HepG2 (cell line): ENCODE results near the gene FDXR. TPM values are rescaled to one million over a fixed set of nuclear protein-coding genes. Genes with fewer than 3 reads are reported as not detected.

Experiments
- ARID5B ChIP-seq: IDR thresholded peaks from 2 replicates; pipeline ENCODE4 v1.4.0; 2020; ENCODE audit warnings: mild to moderate bottlenecking, missing genetic modification reagents
- CBFB ChIP-seq: sonication (generic); formaldehyde crosslinking; IDR thresholded peaks from 2 replicates; pipeline ENCODE4 v1.4.0; 2020; ENCODE audit warnings: missing genetic modification reagents
- CBX5 ChIP-seq: sonication (generic); formaldehyde crosslinking; IDR thresholded peaks from 2 replicates; pipeline ENCODE4 v1.4.0; 2020; ENCODE audit warnings: missing genetic modification reagents, borderline replicate concordance
- HOXA3 ChIP-seq: sonication (generic); formaldehyde crosslinking; IDR thresholded peaks from 2 replicates; pipeline ENCODE4 v1.5.0; 2020; ENCODE audit warnings: missing genetic modification reagents
- IRF1 ChIP-seq: sonication (generic); formaldehyde crosslinking; IDR thresholded peaks from 2 replicates; pipeline ENCODE4 v1.4.0; 2020; ENCODE audit warnings: low read depth, mild to moderate bottlenecking, missing genetic modification reagents
- POLR2G ChIP-seq: fragments of 200-400 bp; formaldehyde crosslinking; IDR thresholded peaks from 2 replicates; pipeline ENCODE4 v1.6.1; 2018; ENCODE audit warnings: mild to moderate bottlenecking, low read depth, low read length, moderate library complexity
- RAD51 ChIP-seq: fragments of 450-650 bp; IDR thresholded peaks from 2 replicates; pipeline ENCODE4 v1.6.1; 2016; ENCODE audit warnings: borderline replicate concordance
- TAF15 ChIP-seq: fragments of 200-400 bp; formaldehyde crosslinking; IDR thresholded peaks from one replicate; pipeline ENCODE4 v1.6.1; 2018; ENCODE audit warnings: mild to moderate bottlenecking, low read depth, low read length; ENCODE audit not compliant: poor library complexity, severe bottlenecking
- TMF1 ChIP-seq: sonication (generic); formaldehyde crosslinking; IDR thresholded peaks from 2 replicates; pipeline ENCODE4 v1.8.1; 2022; ENCODE audit warnings: low read depth, missing genetic modification reagents
- ZBTB7B ChIP-seq: sonication (generic); formaldehyde crosslinking; IDR thresholded peaks from 2 replicates; pipeline ENCODE4 v1.4.0; 2020; ENCODE audit warnings: missing genetic modification reagents
- ZFY ChIP-seq: sonication (generic); formaldehyde crosslinking; IDR thresholded peaks from 2 replicates; pipeline ENCODE4 v1.4.0; 2020; ENCODE audit warnings: missing genetic modification reagents
- ZNF367 ChIP-seq: sonication (generic); formaldehyde crosslinking; IDR thresholded peaks from 2 replicates; pipeline ENCODE4 v1.4.0; 2020; ENCODE audit warnings: missing genetic modification reagents, borderline replicate concordance
- ZNF556 ChIP-seq: sonication (generic); formaldehyde crosslinking; IDR thresholded peaks from 2 replicates; pipeline ENCODE4 v1.4.0; 2020; ENCODE audit warnings: mild to moderate bottlenecking, missing genetic modification reagents, borderline replicate concordance
- ZNF569 ChIP-seq: sonication (generic); formaldehyde crosslinking; IDR thresholded peaks from 2 replicates; pipeline ENCODE4 v1.5.0; 2020; ENCODE audit warnings: mild to moderate bottlenecking, missing genetic modification reagents, moderate library complexity, borderline replicate concordance
- polyA plus RNA-seq, 8 experiments: library from polyadenylated mRNA; depleted of rRNA in 3 of 8; stranded (reverse) in 7 of 8; unstranded in 1 of 8; fragments of >200 nt; fragmentation: Illumina TruSeq in 4 of 8; extraction: Trizol in 4 of 8; gene quantifications; 2 replicates each; pipeline versions ENCODE4 v1.2.1 to v1.2.3, GENCODE V29; 2011 to 2016; ENCODE audit warnings: low read depth in 4 of 8, missing spikeins in 1 of 8, mixed read lengths in 1 of 8; ENCODE audit not compliant: insufficient read depth in 1 of 8
- total RNA-seq, 5 experiments: library from RNA; depleted of rRNA; stranded (reverse); fragments of >200 nt; fragmentation: Illumina TruSeq; extraction: Trizol; gene quantifications; 2 replicates each; pipeline ENCODE4 v1.2.3, GENCODE V29; 2016; ENCODE audit warnings: low read depth in 1 of 5
- TF ChIP-seq, protein P1 (sequence below): sonication (generic); formaldehyde crosslinking; IDR thresholded peaks from 2 replicates; pipeline ENCODE4 v1.5.1; 2020; ENCODE audit warnings: mild to moderate bottlenecking, missing genetic modification reagents, moderate library complexity
- TF ChIP-seq, protein P2 (sequence below): sonication (generic); formaldehyde crosslinking; IDR thresholded peaks from 2 replicates; pipeline ENCODE4 v1.4.0; 2020; ENCODE audit warnings: missing genetic modification reagents

The FDXR gene
- total and polyA plus RNA-seq, 2 of the 13 experiments (the other 11 are each of a cell fraction or from before 2014, with no cell fraction given), result 23.4 to 116 TPM

DNA sequence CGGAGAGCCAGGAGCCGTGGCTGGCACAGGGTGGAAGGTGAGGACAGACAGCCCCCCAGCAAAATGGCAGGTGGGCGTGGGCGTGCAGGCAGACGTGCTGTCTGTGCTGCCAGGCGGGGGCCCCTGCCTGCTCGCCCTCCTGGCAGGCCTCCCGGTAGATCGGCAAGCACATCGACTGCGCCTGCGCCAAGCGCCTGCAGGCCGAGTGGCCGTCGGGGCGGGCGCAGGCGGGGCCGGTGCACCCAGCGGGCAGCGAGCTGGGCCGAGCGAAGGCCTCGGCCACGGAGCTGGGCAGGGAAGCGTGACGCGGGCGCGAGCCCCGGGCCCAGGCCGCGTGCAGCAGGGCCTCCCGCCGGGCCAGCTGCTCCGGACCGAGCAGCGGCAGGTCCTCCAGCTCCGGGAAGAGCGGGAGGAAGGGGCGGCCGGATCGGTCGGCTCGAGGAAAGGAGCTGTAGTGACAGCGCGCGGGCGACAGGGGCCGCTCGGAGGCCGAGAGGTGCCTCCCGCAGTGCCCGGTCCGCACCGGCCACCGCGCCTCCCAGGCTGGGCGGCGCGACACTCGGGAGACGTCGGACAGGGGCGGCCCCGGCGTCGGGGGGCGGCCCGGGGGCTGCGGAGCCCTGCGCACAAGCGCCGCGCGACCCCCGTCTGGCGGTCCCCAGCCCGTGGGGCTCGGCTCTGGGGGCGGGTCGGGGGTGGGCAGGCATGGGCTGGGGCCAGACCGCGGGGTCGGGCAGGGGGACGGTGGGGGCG lies 30.0 kb downstream of the FDXR start (continued):
- 0 out of 2 replicates have a peak, but pooled peaks have one; percentile 13 for TF ChIP-seq ARID5B (CRISPR knock-in tag)
- TF ChIP-seq ZNF556, result peak; percentile 83; the same call in 1 of the 2 replicates
- TF ChIP-seq CBFB (CRISPR knock-in tag), result peak; percentile 13; the same call in 1 of the 2 replicates
- TF ChIP-seq ZBTB7B, result peak; percentile 41; the same call in 1 of the 2 replicates
- TF ChIP-seq ZNF569 (CRISPR knock-in tag), result no peak
- no peak for TF ChIP-seq CBX5 (CRISPR knock-in tag)
- TF ChIP-seq ZNF367 (CRISPR knock-in tag), result no peak
- TF ChIP-seq HOXA3 (CRISPR knock-in tag), result peak; percentile 11; the same call in 1 of the 2 replicates
- 0 out of 2 replicates have a peak, but pooled peaks have one; percentile 9 for TF ChIP-seq IRF1 (CRISPR knock-in tag)
- TF ChIP-seq, protein P1, sequence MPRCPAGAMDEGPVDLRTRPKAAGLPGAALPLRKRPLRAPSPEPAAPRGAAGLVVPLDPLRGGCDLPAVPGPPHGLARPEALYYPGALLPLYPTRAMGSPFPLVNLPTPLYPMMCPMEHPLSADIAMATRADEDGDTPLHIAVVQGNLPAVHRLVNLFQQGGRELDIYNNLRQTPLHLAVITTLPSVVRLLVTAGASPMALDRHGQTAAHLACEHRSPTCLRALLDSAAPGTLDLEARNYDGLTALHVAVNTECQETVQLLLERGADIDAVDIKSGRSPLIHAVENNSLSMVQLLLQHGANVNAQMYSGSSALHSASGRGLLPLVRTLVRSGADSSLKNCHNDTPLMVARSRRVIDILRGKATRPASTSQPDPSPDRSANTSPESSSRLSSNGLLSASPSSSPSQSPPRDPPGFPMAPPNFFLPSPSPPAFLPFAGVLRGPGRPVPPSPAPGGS, result 0 out of 2 replicates have a peak, but pooled peaks have one; percentile 53
- TF ChIP-seq TAF15, result peak; percentile 36
- TF ChIP-seq POLR2G, result peak; percentile 68; the same call in 1 of the 2 replicates
- TF ChIP-seq TMF1 (CRISPR knock-in tag), result 0 out of 2 replicates have a peak, but pooled peaks have one; percentile 25
- TF ChIP-seq, protein P2, sequence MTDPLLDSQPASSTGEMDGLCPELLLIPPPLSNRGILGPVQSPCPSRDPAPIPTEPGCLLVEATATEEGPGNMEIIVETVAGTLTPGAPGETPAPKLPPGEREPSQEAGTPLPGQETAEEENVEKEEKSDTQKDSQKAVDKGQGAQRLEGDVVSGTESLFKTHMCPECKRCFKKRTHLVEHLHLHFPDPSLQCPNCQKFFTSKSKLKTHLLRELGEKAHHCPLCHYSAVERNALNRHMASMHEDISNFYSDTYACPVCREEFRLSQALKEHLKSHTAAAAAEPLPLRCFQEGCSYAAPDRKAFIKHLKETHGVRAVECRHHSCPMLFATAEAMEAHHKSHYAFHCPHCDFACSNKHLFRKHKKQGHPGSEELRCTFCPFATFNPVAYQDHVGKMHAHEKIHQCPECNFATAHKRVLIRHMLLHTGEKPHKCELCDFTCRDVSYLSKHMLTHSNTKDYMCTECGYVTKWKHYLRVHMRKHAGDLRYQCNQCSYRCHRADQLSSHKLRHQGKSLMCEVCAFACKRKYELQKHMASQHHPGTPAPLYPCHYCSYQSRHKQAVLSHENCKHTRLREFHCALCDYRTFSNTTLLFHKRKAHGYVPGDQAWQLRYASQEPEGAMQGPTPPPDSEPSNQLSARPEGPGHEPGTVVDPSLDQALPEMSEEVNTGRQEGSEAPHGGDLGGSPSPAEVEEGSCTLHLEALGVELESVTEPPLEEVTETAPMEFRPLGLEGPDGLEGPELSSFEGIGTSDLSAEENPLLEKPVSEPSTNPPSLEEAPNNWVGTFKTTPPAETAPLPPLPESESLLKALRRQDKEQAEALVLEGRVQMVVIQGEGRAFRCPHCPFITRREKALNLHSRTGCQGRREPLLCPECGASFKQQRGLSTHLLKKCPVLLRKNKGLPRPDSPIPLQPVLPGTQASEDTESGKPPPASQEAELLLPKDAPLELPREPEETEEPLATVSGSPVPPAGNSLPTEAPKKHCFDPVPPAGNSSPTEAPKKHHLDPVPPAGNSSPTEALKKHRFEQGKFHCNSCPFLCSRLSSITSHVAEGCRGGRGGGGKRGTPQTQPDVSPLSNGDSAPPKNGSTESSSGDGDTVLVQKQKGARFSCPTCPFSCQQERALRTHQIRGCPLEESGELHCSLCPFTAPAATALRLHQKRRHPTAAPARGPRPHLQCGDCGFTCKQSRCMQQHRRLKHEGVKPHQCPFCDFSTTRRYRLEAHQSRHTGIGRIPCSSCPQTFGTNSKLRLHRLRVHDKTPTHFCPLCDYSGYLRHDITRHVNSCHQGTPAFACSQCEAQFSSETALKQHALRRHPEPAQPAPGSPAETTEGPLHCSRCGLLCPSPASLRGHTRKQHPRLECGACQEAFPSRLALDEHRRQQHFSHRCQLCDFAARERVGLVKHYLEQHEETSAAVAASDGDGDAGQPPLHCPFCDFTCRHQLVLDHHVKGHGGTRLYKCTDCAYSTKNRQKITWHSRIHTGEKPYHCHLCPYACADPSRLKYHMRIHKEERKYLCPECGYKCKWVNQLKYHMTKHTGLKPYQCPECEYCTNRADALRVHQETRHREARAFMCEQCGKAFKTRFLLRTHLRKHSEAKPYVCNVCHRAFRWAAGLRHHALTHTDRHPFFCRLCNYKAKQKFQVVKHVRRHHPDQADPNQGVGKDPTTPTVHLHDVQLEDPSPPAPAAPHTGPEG (CRISPR knock-in tag), result peak; percentile 70; the same call in 1 of the 2 replicates
- TF ChIP-seq ZFY (CRISPR knock-in tag), result peak; percentile 88
- TF ChIP-seq RAD51, result no peak
